Activated CD4-positive, alpha-beta T cell treated with anti-CD3 and anti-CD28 coated beads, Interleukin-2, amount 10 ng/mL, durations not matched to agents 24 days and 14 days (primary cell): ENCODE measurements around the gene NSUN5. TPM values are rescaled to one million over a fixed set of nuclear protein-coding genes. Genes with fewer than 3 reads are reported as not detected.

Experiments
- DNase-seq: peaks from one replicate; pipeline ENCODE4 v3.0.0; 2022
- H3K27ac Mint-ChIP-seq: one replicate; pipeline ENCODE4 v1.8.0; 2022; ENCODE audit warnings: mild to moderate bottlenecking, mixed read lengths
- H3K27me3 Mint-ChIP-seq: one replicate; pipeline ENCODE4 v1.8.0; 2022; ENCODE audit warnings: mixed read lengths
- H3K36me3 Mint-ChIP-seq: one replicate; pipeline ENCODE4 v1.8.0; 2022; ENCODE audit warnings: low read depth, mild to moderate bottlenecking, mixed read lengths
- H3K4me1 Mint-ChIP-seq: one replicate; pipeline ENCODE4 v1.8.0; 2021; ENCODE audit warnings: mixed read lengths
- H3K4me3 Mint-ChIP-seq: one replicate; pipeline ENCODE4 v1.8.0; 2022; ENCODE audit warnings: mild to moderate bottlenecking, moderate library complexity, mixed read lengths
- H3K9me3 Mint-ChIP-seq: one replicate; pipeline ENCODE4 v1.8.0; 2021; ENCODE audit warnings: mixed read lengths
- intact Hi-C: fragments of 100-400 bp; cut with micrococcal nuclease; formaldehyde crosslinking; loops from one replicate; pipeline ENCODE4 v1.15.1; 2023
- total RNA-seq: library from RNA; stranded (reverse); gene quantifications from 2 replicates; pipeline ENCODE4 v1.2.3, GENCODE V29; 2022

Gene NSUN5
- 72.5 and 76.1 TPM in 2 replicates for total RNA-seq

DNA sequence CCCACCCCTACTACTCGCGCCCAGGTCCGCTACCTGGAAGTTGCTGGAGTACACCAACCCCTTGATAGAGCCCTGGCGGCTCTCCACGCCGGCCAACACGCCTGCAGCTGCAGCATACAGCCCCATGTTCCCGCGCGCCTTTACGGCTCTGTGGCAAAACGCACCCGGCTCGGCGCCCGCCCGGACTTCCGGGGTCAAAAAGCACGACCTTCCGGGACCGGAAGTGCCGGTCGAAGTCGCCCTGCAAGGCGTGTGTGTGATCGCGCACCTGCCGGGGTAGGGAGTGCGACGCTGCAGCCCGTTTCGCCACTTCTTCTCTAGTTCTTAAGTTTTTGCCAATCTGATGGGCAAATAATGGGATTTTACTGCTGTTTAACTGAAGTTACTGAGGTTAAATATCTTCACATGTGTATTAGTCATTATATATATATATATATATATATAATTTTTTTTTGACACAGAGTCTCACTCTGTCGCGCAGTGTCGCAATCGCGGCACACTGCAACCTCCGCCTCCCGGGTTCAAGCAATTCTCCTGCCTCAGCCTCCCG is at the start of gene NSUN5:
Gene NSUN5 (minus strand): TSS at position 162 of the 550 bp plus-strand sequence. CDS start 36 bp downstream, at position 126.
- intact Hi-C loops, result no loop called here

GRCh38 chr7:73356159-73356558 is 47.5 kb upstream of the NSUN5 start:
- Mint-ChIP-seq H3K4me1 (no peaks in the 10 kb centered on the region), H3K27me3 (peaks cover 10% of the 10 kb centered on the region), H3K27ac (no peak overlapping the region), H3K9me3 (no peaks in the 10 kb centered on the region), H3K36me3 (no peaks in the 10 kb centered on the region), H3K4me3 (no peak overlapping the region)
- no peak for DNase-seq
- intact Hi-C loops, result no loop called here

More for the DNA sequence above, at the start of gene NSUN5:
- Mint-ChIP-seq H3K36me3 (peaks cover 29% of the 10 kb centered on the region), H3K4me1 (peaks cover 23% of the 10 kb centered on the region), H3K27me3 (no peaks in the 10 kb centered on the region), H3K4me3 (peak within 1 kb of the TSS; percentile 100), H3K9me3 (no peaks in the 10 kb centered on the region), H3K27ac (peak within 1 kb of the TSS; percentile 97)
- DNase-seq, result peak; percentile 97

DNA sequence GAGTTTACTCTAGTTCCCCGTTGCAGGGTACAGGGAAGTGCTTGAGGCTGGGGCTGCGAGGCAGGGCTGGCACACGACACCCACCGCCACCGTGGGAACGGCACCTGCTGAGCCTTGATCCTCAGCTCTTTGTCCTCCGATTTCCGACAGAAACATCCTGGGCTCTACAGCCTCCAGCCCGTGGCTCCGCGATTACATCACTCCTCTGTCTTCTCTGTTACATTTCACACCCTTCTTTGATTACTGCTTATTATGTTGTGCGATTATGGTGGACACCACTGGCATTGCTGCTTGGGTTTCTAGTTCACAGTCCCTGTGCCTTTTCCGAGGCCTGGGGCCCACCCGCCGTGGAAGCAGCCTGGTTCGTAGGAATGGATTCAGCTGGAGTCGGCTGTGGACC is 46.2 kb upstream of the NSUN5 start:
- no peak for DNase-seq
- intact Hi-C loops, result no loop called here
- H3K4me3 Mint-ChIP-seq, result no peak overlapping the region
- H3K4me1 Mint-ChIP-seq, result no peaks in the 10 kb centered on the region
- H3K27ac Mint-ChIP-seq, result no peak overlapping the region
- no peaks in the 10 kb centered on the region for H3K9me3 Mint-ChIP-seq
- H3K27me3 Mint-ChIP-seq, result peaks cover 10% of the 10 kb centered on the region
- H3K36me3 Mint-ChIP-seq, result no peaks in the 10 kb centered on the region

DNA sequence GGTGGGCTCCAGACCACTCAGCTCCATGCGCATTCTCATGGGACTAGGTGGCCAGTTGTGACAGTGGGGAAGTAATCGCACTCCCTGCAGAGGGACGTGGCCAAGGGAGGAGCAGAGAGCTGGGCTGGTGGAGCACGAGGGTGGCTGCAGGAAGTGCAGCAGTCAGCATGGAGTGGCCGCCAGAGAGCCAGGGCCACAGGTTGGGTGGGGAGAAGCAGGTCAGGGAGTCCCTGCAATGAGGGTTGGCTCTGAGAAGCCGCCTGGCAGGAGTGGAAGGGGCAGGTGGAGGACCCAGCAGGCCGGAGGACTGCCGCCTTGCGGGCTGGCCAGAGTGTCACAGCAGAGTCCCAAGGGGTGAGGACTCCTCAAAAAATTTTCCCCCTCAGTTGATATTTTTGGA is 45.6 kb upstream of the NSUN5 start:
- H3K36me3 Mint-ChIP-seq, result no peaks in the 10 kb centered on the region
- intact Hi-C loops, result no loop called here
- no peaks in the 10 kb centered on the region for H3K4me1 Mint-ChIP-seq
- no peaks in the 10 kb centered on the region for H3K9me3 Mint-ChIP-seq
- peaks cover 7% of the 10 kb centered on the region for H3K27me3 Mint-ChIP-seq
- H3K27ac Mint-ChIP-seq, result no peak overlapping the region
- DNase-seq, result no peak
- H3K4me3 Mint-ChIP-seq, result no peak overlapping the region

- Mint-ChIP-seq H3K36me3 (no peaks in the 10 kb centered on the region), H3K27ac (no peak overlapping the region), H3K27me3 (peaks cover 6% of the 10 kb centered on the region), H3K9me3 (no peaks in the 10 kb centered on the region), H3K4me1 (no peaks in the 10 kb centered on the region), H3K4me3 (no peak overlapping the region)
- intact Hi-C loops, result no loop called here
- DNase-seq, result no peak
These were observed 44.6 kb upstream of the NSUN5 start for GRCh38 chr7:73353243-73353642.

GRCh38 chr7:73352784-73353183 is 44.2 kb upstream of the NSUN5 start:
- intact Hi-C loops, result no loop called here
- Mint-ChIP-seq H3K27ac (no peak overlapping the region), H3K27me3 (peaks cover 5% of the 10 kb centered on the region), H3K4me1 (no peaks in the 10 kb centered on the region), H3K4me3 (no peak overlapping the region), H3K36me3 (no peaks in the 10 kb centered on the region), H3K9me3 (no peaks in the 10 kb centered on the region)
- DNase-seq, result no peak

- Mint-ChIP-seq H3K9me3 (no peaks in the 10 kb centered on the region), H3K36me3 (no peaks in the 10 kb centered on the region), H3K27me3 (peaks cover 2% of the 10 kb centered on the region), H3K4me1 (no peaks in the 10 kb centered on the region), H3K4me3 (no peak overlapping the region), H3K27ac (no peak overlapping the region)
- intact Hi-C loops, result no loop called here
- no peak for DNase-seq
These were observed 43.0 kb upstream of the NSUN5 start for GRCh38 chr7:73351447-73352167.

- Mint-ChIP-seq H3K4me1 (no peaks in the 10 kb centered on the region), H3K36me3 (no peaks in the 10 kb centered on the region), H3K9me3 (no peaks in the 10 kb centered on the region), H3K4me3 (no peak overlapping the region), H3K27me3 (peaks cover 2% of the 10 kb centered on the region), H3K27ac (no peak overlapping the region)
- intact Hi-C loops, result no loop called here
- DNase-seq, result no peak
These were observed 41.9 kb upstream of the NSUN5 start for GRCh38 chr7:73350306-73351068.

DNA sequence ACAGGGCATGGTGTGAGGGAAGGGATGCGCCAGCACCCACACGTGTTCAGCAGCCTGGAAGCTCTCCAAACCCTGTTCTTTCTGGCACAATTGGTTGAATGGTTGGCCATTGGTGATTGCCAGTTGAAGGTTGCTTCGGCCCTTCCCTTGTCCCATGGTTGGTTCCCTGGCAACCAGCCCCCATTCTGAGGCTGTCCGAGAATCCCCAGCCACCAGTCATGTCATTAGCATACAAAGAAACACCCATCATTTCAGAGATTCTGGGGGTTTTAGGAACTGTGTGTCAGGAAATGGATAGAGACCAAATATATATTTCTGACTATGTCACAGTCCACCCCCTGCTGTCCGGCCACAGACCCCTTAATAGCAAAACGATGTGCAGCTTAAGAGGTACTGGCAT is 41.1 kb upstream of the NSUN5 start:
- intact Hi-C loops, result no loop called here
- Mint-ChIP-seq H3K36me3 (no peaks in the 10 kb centered on the region), H3K4me1 (no peaks in the 10 kb centered on the region), H3K9me3 (no peaks in the 10 kb centered on the region), H3K27me3 (peaks cover 2% of the 10 kb centered on the region), H3K4me3 (no peak overlapping the region), H3K27ac (no peak overlapping the region)
- DNase-seq, result no peak

DNA sequence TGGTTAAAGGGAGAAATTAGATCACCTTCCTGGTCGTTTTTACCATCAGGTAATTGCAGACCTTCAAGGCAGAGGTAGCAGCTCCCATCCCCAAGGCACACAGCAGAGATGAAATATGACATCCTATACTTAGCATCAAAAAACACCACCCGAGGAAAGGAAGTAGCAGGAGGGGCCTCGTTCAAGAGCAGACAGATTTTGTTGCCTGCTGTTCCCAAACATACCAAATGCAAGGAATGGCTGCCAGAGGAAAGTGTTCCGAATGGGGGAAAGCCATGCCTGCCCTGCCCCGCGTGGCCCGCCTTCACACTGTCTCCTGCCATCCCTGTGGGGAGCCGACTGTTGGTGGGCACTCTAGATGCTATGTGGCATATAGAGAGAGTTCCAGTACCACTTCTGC is 37.3 kb upstream of the NSUN5 start:
- no peak for DNase-seq
- Mint-ChIP-seq H3K36me3 (no peaks in the 10 kb centered on the region), H3K4me3 (no peak overlapping the region), H3K4me1 (no peaks in the 10 kb centered on the region), H3K27ac (no peak overlapping the region), H3K27me3 (peaks cover 2% of the 10 kb centered on the region), H3K9me3 (no peaks in the 10 kb centered on the region)
- intact Hi-C loops, result no loop called here

DNA sequence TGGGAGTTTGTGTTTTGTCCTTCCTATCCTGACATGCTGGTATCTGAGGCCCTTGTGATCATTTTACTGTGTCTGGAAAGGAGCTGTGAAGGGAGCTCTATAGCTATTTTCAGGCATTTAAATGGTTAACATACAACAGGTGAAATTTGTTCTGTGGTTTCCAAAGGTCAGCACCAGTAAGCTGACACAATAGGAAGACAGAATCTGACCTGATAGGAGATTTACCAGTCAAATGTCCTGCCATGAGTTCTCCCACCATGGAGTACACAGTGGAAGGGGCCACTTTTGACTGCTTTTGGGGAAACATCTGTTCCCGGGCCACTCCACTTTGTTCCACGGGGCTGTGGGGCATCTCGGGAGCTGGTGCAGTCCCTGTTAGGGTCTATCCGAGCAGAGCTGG is 36.9 kb upstream of the NSUN5 start:
- no peaks in the 10 kb centered on the region for H3K4me1 Mint-ChIP-seq
- intact Hi-C loops, result no loop called here
- H3K27ac Mint-ChIP-seq, result no peak overlapping the region
- no peaks in the 10 kb centered on the region for H3K9me3 Mint-ChIP-seq
- H3K36me3 Mint-ChIP-seq, result no peaks in the 10 kb centered on the region
- peaks cover 2% of the 10 kb centered on the region for H3K27me3 Mint-ChIP-seq
- no peak for DNase-seq
- no peak overlapping the region for H3K4me3 Mint-ChIP-seq

DNA sequence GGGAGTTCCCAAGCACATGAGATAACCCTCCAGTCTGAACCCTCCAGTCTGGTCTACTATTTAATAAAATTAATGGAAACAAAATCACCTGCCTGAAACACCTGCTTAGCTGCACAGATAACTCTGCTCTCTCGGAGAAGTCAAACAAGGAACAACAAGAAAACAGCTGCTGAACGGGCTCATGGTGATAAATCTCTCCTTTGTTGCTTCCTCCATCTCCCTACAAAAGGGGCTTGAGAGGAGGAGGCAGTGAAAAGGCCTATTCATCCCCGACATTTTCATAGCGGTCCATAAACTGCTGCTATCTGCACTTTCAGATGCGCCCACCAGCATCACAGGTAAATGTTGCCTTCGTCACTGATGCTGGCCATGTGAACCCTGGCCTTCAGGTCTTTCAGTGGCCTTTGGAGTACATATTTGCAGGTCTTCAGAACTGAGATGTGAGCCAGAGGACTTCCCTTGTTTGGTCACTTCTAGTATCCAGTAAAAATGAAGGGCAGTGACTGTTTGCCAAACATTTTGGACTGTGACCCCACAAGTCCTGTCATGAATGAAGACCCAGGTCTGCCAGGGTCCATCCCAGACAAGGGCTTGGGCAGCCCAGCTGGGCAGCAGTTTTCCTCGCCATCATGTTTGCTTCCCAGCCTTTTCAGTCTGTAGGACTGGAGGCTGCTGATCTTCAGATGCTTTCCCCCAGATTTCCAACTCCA is 35.2 kb upstream of the NSUN5 start:
- intact Hi-C loops, result no loop called here
- no peaks in the 10 kb centered on the region for H3K9me3 Mint-ChIP-seq
- no peaks in the 10 kb centered on the region for H3K4me1 Mint-ChIP-seq
- H3K36me3 Mint-ChIP-seq, result no peaks in the 10 kb centered on the region
- no peak overlapping the region for H3K27ac Mint-ChIP-seq
- H3K4me3 Mint-ChIP-seq, result no peak overlapping the region
- H3K27me3 Mint-ChIP-seq, result peaks cover 6% of the 10 kb centered on the region
- DNase-seq, result no peak

DNA sequence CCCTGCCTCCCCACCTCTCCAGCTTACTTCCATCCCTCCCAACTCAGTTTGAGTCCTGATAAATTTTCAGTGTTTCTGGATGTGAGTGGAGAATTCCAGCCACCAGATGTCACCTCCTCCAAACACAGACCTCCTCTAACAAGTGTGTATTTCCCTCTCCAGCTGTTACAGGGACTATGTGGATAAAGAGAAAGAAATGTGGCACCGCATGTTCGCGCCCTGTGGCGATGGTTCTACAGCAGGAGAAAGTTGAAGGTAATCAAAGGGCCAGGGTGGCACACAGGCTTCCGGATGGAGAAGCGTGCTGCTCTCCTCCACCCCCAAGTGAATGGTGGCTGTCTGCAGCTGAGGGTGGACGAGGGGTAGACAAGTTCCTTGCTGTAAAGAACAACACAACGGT is 34.0 kb upstream of the NSUN5 start:
- no peak overlapping the region for H3K27ac Mint-ChIP-seq
- H3K27me3 Mint-ChIP-seq, result peaks cover 4% of the 10 kb centered on the region
- no peak for DNase-seq
- no peaks in the 10 kb centered on the region for H3K36me3 Mint-ChIP-seq
- intact Hi-C loops, result no loop called here
- H3K9me3 Mint-ChIP-seq, result no peaks in the 10 kb centered on the region
- H3K4me1 Mint-ChIP-seq, result no peaks in the 10 kb centered on the region
- H3K4me3 Mint-ChIP-seq, result no peak overlapping the region

GRCh38 chr7:73341877-73342276 is 33.3 kb upstream of the NSUN5 start:
- no peak for DNase-seq
- no peaks in the 10 kb centered on the region for H3K9me3 Mint-ChIP-seq
- peaks cover 4% of the 10 kb centered on the region for H3K27me3 Mint-ChIP-seq
- H3K27ac Mint-ChIP-seq, result no peak overlapping the region
- no peak overlapping the region for H3K4me3 Mint-ChIP-seq
- no peaks in the 10 kb centered on the region for H3K4me1 Mint-ChIP-seq
- intact Hi-C loops, result no loop called here
- H3K36me3 Mint-ChIP-seq, result no peaks in the 10 kb centered on the region
